ENCODE data around the gene SLC5A2.

DNA sequence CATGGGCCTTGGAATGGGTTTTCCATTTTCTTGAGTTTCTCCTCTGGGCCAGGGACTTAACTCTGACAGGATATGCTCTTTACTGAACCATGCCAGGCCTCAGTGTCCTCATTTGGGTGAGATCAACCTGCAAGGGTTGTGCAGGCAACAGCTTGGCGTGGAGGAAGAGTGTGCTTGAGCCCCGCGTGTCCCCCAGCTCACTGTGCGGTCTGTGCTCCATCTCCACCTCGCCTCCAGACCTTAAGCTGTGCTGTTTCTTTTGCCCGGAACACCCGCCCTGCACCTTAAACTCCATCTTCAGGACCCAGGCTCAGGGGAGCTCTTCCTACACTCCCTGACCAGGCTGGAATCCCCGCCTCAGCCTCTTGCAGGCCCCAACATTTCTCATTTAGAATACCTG, 15.6 kb downstream of the SLC5A2 start:
- TF ChIP-seq, protein P1, sequence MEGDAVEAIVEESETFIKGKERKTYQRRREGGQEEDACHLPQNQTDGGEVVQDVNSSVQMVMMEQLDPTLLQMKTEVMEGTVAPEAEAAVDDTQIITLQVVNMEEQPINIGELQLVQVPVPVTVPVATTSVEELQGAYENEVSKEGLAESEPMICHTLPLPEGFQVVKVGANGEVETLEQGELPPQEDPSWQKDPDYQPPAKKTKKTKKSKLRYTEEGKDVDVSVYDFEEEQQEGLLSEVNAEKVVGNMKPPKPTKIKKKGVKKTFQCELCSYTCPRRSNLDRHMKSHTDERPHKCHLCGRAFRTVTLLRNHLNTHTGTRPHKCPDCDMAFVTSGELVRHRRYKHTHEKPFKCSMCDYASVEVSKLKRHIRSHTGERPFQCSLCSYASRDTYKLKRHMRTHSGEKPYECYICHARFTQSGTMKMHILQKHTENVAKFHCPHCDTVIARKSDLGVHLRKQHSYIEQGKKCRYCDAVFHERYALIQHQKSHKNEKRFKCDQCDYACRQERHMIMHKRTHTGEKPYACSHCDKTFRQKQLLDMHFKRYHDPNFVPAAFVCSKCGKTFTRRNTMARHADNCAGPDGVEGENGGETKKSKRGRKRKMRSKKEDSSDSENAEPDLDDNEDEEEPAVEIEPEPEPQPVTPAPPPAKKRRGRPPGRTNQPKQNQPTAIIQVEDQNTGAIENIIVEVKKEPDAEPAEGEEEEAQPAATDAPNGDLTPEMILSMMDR (conservative IDR thresholded peaks at IDR 0.05 in 1 of 2, IDR thresholded peaks at IDR 0.05 in 1 of 2; ENCODE audit: low read depth in 1 of 2, low read length in 2 of 2), result no peak
- no peak for TF ChIP-seq EZH2 (IDR thresholded peaks at IDR 0.05; ENCODE audit: low read length, missing control alignments)
